ENCODE data around the gene ELMOD1.

The ELMOD1 gene

GRCh38 chr11:107691000-107691750, 100.2 kb downstream of the ELMOD1 start:
- DNase-seq: no peak

- DNase-seq: no peak
Observed at GRCh38 chr11:107695446-107695845, 104.5 kb downstream of the ELMOD1 start.

- DNase-seq: no peak
Observed at GRCh38 chr11:107696140-107696539, 105.2 kb downstream of the ELMOD1 start.

GRCh38 chr11:107697291-107697690, 106.3 kb downstream of the ELMOD1 start:
- no peak for DNase-seq

GRCh38 chr11:107699371-107700285, 108.7 kb downstream of the ELMOD1 start:
- DNase-seq: no peak

- DNase-seq: no peak
Observed at GRCh38 chr11:107702109-107702660, 111.2 kb downstream of the ELMOD1 start.

- DNase-seq: no peak
Observed at GRCh38 chr11:107702723-107703122, 111.8 kb downstream of the ELMOD1 start.

- DNase-seq: no peak
Observed at GRCh38 chr11:107704451-107704850, 113.5 kb downstream of the ELMOD1 start.

GRCh38 chr11:107705027-107705426, 114.1 kb downstream of the ELMOD1 start:
- DNase-seq: no peak

- no peak for DNase-seq
Observed at GRCh38 chr11:107706531-107706930, 115.6 kb downstream of the ELMOD1 start.

- no peak for DNase-seq
Observed at GRCh38 chr11:107707215-107707671, 116.3 kb downstream of the ELMOD1 start.

GRCh38 chr11:107707807-107708206, 116.9 kb downstream of the ELMOD1 start:
- no peak for DNase-seq

- DNase-seq: no peak
Observed at GRCh38 chr11:107708792-107709191, 117.8 kb downstream of the ELMOD1 start.

- DNase-seq: no peak
Observed at GRCh38 chr11:107710301-107710700, 119.4 kb downstream of the ELMOD1 start.

- DNase-seq: no peak
Observed at GRCh38 chr11:107711861-107712755, 121.2 kb downstream of the ELMOD1 start, which contains the start of gene SLN. SLN (minus strand) TSS chr11:107712056.

- DNase-seq: no peak
Observed at GRCh38 chr11:107713009-107713408, 122.1 kb downstream of the ELMOD1 start.

Measured in CD4-positive, alpha-beta T cell treated with Interleukin-10 for 1 hour (primary cell).